NCI-H460 (cell line): Measurements from ENCODE around the gene IL31RA. TPM values are rescaled to one million over a fixed set of nuclear protein-coding genes. Genes with fewer than 3 reads are reported as not detected.
A peak's percentile ranks its signal among the peaks of the same experiment; 100 is the strongest.
"Not testable (repeated sequence)": the region's sequence is repeated elsewhere in the genome, so short reads cannot be mapped to it uniquely, and the experiment has no call there.

Source experiments
- DNase-seq: peaks from one replicate; pipeline ENCODE4 v3.0.0-alpha.2; 2016; ENCODE audit warnings: low read depth; ENCODE audit errors: extremely low read depth
- total RNA-seq: library from RNA; depleted of rRNA; stranded (reverse); fragments of >200 nt; shearing (Covaris generic); gene quantifications from 2 replicates; pipeline ENCODE4 v1.2.3, GENCODE V29; 2014

Gene IL31RA
- total RNA-seq, 1 experiment from 2014 or later: not detected

GRCh38 chr5:55923177-55923771 lies 72.1 kb downstream of the IL31RA start:
- no peak for DNase-seq

GRCh38 chr5:55923865-55924500 lies 72.8 kb downstream of the IL31RA start:
- DNase-seq: no peak

- no peak for DNase-seq
These were observed 73.6 kb downstream of the IL31RA start for GRCh38 chr5:55924744-55925143.

GRCh38 chr5:55925181-55925580 lies 74.0 kb downstream of the IL31RA start:
- no peak for DNase-seq

GRCh38 chr5:55925712-55926111 lies 74.6 kb downstream of the IL31RA start:
- no peak for DNase-seq

- no peak for DNase-seq
These were observed 75.3 kb downstream of the IL31RA start for GRCh38 chr5:55926476-55926875.

- DNase-seq: no peak
These were observed 76.9 kb downstream of the IL31RA start for GRCh38 chr5:55927861-55928655.

GRCh38 chr5:55929020-55929799 lies 78.1 kb downstream of the IL31RA start:
- no peak for DNase-seq

- DNase-seq: no peak
These were observed 81.5 kb downstream of the IL31RA start for GRCh38 chr5:55932700-55933099.

- no peak for DNase-seq
These were observed 82.4 kb downstream of the IL31RA start for GRCh38 chr5:55933377-55934114.

GRCh38 chr5:55934115-55934613 lies 83.0 kb downstream of the IL31RA start:
- no peak for DNase-seq

GRCh38 chr5:55934720-55935119 lies 83.6 kb downstream of the IL31RA start:
- DNase-seq: no peak

GRCh38 chr5:55935371-55935770 lies 84.2 kb downstream of the IL31RA start:
- no peak for DNase-seq

- peak; percentile 78 for DNase-seq
These were observed 85.0 kb downstream of the IL31RA start for GRCh38 chr5:55936100-55936693.

GRCh38 chr5:55937598-55937997 lies 86.4 kb downstream of the IL31RA start:
- DNase-seq: not testable (repeated sequence)

GRCh38 chr5:55941154-55941553 lies 90.0 kb downstream of the IL31RA start:
- DNase-seq: not testable (repeated sequence)

- DNase-seq: no peak
These were observed 108.1 kb downstream of the IL31RA start for GRCh38 chr5:55959208-55959607.

- no peak for DNase-seq
These were observed 109.6 kb downstream of the IL31RA start for GRCh38 chr5:55960779-55961178.

- no peak for DNase-seq
These were observed 114.4 kb downstream of the IL31RA start for GRCh38 chr5:55965525-55965924.

- DNase-seq: no peak
These were observed 115.1 kb downstream of the IL31RA start for GRCh38 chr5:55966284-55966683.
